ENCODE data around the gene SAA4. TPM values are rescaled to one million over a fixed set of nuclear protein-coding genes. Genes with fewer than 3 reads are reported as not detected.

Gene SAA4
- total and polyA plus RNA-seq, 2 of the 8 experiments (the other 6 are each of a cell fraction or from before 2014, with no cell fraction given): not detected

DNA sequence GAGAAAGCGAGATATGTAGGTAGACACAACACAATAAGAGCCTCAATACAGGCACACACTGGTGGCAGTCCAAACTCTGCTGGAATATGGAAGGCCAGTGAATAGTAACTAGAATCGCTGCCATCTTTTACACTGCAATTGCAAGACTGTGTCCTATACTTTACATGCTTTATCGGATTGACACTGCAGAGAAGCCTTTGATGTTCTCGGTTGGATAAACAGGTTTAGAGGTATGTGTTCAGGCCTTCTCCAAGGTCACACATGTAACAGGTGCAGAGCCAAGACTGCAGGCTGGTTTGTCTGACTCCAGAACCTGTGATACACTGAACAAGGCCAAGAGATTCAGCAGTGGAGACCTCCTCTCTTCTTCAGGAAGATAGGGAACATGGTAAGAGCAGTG lies 34.6 kb upstream of the SAA4 start (continued):
- TF ChIP-seq, protein P1, sequence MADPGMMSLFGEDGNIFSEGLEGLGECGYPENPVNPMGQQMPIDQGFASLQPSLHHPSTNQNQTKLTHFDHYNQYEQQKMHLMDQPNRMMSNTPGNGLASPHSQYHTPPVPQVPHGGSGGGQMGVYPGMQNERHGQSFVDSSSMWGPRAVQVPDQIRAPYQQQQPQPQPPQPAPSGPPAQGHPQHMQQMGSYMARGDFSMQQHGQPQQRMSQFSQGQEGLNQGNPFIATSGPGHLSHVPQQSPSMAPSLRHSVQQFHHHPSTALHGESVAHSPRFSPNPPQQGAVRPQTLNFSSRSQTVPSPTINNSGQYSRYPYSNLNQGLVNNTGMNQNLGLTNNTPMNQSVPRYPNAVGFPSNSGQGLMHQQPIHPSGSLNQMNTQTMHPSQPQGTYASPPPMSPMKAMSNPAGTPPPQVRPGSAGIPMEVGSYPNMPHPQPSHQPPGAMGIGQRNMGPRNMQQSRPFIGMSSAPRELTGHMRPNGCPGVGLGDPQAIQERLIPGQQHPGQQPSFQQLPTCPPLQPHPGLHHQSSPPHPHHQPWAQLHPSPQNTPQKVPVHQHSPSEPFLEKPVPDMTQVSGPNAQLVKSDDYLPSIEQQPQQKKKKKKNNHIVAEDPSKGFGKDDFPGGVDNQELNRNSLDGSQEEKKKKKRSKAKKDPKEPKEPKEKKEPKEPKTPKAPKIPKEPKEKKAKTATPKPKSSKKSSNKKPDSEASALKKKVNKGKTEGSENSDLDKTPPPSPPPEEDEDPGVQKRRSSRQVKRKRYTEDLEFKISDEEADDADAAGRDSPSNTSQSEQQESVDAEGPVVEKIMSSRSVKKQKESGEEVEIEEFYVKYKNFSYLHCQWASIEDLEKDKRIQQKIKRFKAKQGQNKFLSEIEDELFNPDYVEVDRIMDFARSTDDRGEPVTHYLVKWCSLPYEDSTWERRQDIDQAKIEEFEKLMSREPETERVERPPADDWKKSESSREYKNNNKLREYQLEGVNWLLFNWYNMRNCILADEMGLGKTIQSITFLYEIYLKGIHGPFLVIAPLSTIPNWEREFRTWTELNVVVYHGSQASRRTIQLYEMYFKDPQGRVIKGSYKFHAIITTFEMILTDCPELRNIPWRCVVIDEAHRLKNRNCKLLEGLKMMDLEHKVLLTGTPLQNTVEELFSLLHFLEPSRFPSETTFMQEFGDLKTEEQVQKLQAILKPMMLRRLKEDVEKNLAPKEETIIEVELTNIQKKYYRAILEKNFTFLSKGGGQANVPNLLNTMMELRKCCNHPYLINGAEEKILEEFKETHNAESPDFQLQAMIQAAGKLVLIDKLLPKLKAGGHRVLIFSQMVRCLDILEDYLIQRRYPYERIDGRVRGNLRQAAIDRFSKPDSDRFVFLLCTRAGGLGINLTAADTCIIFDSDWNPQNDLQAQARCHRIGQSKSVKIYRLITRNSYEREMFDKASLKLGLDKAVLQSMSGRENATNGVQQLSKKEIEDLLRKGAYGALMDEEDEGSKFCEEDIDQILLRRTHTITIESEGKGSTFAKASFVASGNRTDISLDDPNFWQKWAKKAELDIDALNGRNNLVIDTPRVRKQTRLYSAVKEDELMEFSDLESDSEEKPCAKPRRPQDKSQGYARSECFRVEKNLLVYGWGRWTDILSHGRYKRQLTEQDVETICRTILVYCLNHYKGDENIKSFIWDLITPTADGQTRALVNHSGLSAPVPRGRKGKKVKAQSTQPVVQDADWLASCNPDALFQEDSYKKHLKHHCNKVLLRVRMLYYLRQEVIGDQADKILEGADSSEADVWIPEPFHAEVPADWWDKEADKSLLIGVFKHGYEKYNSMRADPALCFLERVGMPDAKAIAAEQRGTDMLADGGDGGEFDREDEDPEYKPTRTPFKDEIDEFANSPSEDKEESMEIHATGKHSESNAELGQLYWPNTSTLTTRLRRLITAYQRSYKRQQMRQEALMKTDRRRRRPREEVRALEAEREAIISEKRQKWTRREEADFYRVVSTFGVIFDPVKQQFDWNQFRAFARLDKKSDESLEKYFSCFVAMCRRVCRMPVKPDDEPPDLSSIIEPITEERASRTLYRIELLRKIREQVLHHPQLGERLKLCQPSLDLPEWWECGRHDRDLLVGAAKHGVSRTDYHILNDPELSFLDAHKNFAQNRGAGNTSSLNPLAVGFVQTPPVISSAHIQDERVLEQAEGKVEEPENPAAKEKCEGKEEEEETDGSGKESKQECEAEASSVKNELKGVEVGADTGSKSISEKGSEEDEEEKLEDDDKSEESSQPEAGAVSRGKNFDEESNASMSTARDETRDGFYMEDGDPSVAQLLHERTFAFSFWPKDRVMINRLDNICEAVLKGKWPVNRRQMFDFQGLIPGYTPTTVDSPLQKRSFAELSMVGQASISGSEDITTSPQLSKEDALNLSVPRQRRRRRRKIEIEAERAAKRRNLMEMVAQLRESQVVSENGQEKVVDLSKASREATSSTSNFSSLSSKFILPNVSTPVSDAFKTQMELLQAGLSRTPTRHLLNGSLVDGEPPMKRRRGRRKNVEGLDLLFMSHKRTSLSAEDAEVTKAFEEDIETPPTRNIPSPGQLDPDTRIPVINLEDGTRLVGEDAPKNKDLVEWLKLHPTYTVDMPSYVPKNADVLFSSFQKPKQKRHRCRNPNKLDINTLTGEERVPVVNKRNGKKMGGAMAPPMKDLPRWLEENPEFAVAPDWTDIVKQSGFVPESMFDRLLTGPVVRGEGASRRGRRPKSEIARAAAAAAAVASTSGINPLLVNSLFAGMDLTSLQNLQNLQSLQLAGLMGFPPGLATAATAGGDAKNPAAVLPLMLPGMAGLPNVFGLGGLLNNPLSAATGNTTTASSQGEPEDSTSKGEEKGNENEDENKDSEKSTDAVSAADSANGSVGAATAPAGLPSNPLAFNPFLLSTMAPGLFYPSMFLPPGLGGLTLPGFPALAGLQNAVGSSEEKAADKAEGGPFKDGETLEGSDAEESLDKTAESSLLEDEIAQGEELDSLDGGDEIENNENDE (IDR thresholded peaks at IDR 0.05; ENCODE audit: insufficient replicate concordance, low read length): no peak
